Measurements from ENCODE around the gene CYRIA. TPM values are rescaled to one million over a fixed set of nuclear protein-coding genes. Genes with fewer than 3 reads are reported as not detected.

CYRIA gene
- total and polyA plus RNA-seq, 4 donors: 1.9 to 24.9 (median 7.9) TPM

DNA sequence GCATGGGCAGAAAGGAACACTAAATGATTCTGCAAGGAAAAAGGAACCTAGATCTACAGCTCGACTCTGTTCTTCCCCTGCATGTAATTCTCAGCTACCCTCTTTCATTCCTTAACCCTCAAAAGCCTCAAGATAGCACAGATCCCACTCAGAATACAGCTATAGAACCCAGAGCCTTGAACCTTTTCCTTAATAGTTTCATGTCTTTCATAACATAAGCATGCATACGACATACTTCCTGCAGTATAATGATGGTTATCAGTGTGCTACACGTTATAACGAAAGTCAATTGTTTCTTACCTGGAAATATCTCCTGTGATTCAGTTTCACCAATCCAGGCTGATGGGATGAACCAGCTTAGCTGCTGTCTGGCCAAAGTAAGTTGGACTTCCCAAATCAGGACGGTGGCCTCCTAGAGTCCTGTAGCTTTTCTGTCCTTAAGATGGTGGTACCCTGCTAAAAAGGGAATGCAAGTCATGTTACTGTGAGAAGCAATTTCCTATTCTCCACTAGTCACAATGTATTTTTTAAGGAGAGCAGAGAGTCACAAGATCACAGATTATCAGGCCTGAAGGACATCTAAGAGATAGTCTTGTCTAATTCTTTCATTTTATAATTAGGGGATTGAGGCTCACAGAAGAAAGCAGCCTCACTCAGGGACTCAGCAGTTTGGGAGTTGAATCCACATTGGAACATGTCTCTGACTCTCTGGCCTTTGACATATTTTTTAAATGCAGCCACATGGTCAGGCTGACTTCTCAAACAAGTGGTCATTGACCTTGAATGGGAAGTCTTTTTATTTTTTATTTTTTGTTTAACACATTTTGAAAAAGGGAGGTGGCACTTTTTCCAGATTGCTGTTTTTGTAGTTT lies 41.8 kb downstream of the CYRIA start:
- intact Hi-C loops (cut with DNase I): no loop called here
- no peak overlapping the region for H3K27ac ChIP-seq (ENCODE audit: low read depth in 1 of 2, low read length in 2 of 2)
- no peaks in the 10 kb centered on the region for H3K27me3 ChIP-seq (ENCODE audit: control insufficient read depth in 1 of 2, insufficient read depth in 2 of 2, low read length in 1 of 2)
- H3K4me3 ChIP-seq (ENCODE audit: low read length in 2 of 2): no peak overlapping the region
- no peaks in the 10 kb centered on the region for H3K9me3 ChIP-seq (ENCODE audit: control insufficient read depth, low read length)
- 86 to 90% methylated on average over 5 of the region's 5 CpGs for WGBS, 2 donors
- DNase-seq (no peak), ATAC-seq (ENCODE audit: low FRiP score) (no peak)
- H3K36me3 ChIP-seq (ENCODE audit: control insufficient read depth in 1 of 2, insufficient read depth in 2 of 2, low read length in 1 of 2): peaks cover 0 to 3% of the 10 kb centered on the region in 2 donors
- no peaks in the 10 kb centered on the region for H3K4me1 ChIP-seq (ENCODE audit: control insufficient read depth in 1 of 2, insufficient read depth in 2 of 2, low read length in 2 of 2)

DNA sequence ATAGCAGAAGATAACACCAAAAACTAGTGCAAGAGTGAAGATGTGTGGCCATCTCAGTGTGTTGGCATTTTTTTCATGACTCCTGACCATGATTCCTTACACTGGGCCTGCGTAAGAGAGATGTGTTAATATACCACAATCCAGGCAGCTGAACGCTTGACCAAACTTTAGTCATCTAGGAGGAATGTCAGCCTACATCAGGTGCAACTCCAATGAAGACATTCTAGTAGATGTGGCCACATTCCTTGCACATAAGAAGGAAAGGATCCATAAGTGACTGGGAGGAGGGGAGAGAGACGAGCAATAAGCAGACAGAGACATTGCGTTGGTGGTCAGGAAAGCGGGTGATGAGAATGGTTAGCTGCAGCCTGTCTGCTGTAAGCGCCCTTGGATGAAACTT lies 42.6 kb downstream of the CYRIA start:
- H3K27me3 ChIP-seq (ENCODE audit: control insufficient read depth in 1 of 2, insufficient read depth in 2 of 2, low read length in 1 of 2): no peaks in the 10 kb centered on the region
- intact Hi-C loops (cut with DNase I): no loop called here
- H3K4me1 ChIP-seq (ENCODE audit: control insufficient read depth in 1 of 2, insufficient read depth in 2 of 2, low read length in 2 of 2): no peaks in the 10 kb centered on the region
- H3K4me3 ChIP-seq (ENCODE audit: low read length in 2 of 2): no peak overlapping the region
- no peaks in the 10 kb centered on the region for H3K9me3 ChIP-seq (ENCODE audit: control insufficient read depth, low read length)
- 96 to 99% methylated on average over 6 of the region's 6 CpGs for WGBS, 2 donors
- peaks cover 0 to 3% of the 10 kb centered on the region in 2 donors for H3K36me3 ChIP-seq (ENCODE audit: control insufficient read depth in 1 of 2, insufficient read depth in 2 of 2, low read length in 1 of 2)
- H3K27ac ChIP-seq (ENCODE audit: low read depth in 1 of 2, low read length in 2 of 2): no peak overlapping the region
- no peak for ATAC-seq (ENCODE audit: low FRiP score)
- no peak for DNase-seq

DNA sequence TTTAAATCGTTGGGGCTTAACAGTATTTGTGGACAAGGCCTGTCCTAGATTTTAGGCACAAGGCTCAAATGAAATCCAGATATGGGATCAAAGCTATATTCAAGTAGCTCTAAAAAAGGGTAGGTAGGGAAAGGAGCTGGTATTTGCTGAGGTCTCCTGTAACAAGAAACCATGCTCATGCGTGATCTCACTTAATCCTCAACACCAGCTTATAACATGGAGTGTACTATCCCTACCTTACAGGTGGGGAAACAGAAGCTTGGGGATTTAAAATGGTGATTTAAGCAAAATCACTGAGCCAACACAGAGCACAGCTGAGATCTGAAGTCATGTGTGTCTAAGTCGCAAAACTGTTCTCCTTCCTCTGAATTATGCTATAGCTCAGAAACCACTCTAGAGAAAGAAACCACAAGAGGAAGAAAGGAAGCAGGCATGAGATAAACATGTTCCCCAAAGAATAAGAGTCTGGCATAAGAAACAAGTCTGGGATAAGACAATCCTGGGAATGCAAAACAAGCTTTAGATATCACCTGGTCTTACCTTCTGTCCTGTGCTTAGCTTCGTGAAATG lies 43.1 kb downstream of the CYRIA start:
- H3K9me3 ChIP-seq (ENCODE audit: control insufficient read depth, low read length): no peaks in the 10 kb centered on the region
- intact Hi-C loops (cut with DNase I): no loop called here
- ATAC-seq (ENCODE audit: low FRiP score) (no peak), DNase-seq (no peak)
- 88 to 93% methylated on average over 4 of the region's 4 CpGs for WGBS, 2 donors
- no peaks in the 10 kb centered on the region for H3K4me1 ChIP-seq (ENCODE audit: control insufficient read depth in 1 of 2, insufficient read depth in 2 of 2, low read length in 2 of 2)
- H3K36me3 ChIP-seq (ENCODE audit: control insufficient read depth in 1 of 2, insufficient read depth in 2 of 2, low read length in 1 of 2): peaks cover 0 to 3% of the 10 kb centered on the region in 2 donors
- H3K27me3 ChIP-seq (ENCODE audit: control insufficient read depth in 1 of 2, insufficient read depth in 2 of 2, low read length in 1 of 2): no peaks in the 10 kb centered on the region
- no peak overlapping the region for H3K4me3 ChIP-seq (ENCODE audit: low read length in 2 of 2)
- no peak overlapping the region for H3K27ac ChIP-seq (ENCODE audit: low read depth in 1 of 2, low read length in 2 of 2)

DNA sequence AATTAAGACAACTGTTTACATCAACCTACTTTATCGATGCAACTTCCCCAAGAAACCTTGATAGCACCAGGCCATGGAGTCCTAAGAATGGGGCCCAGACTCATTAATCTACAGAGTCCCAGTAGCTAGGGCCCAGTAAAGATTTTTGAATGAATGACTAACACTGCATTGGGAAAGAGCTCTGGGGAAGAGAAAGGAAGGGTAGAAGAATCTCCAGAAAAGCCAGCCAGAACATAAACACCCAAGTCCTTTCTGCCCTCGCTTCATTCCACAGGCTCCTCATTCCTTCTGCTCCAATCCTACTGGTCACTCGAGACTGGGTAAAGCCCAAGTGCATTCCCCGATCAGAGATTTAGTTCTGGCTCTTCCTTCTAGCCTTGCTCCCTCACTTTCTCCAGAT lies 44.3 kb downstream of the CYRIA start:
- H3K27me3 ChIP-seq (ENCODE audit: control insufficient read depth in 1 of 2, insufficient read depth in 2 of 2, low read length in 1 of 2): no peaks in the 10 kb centered on the region
- no peaks in the 10 kb centered on the region for H3K4me1 ChIP-seq (ENCODE audit: control insufficient read depth in 1 of 2, insufficient read depth in 2 of 2, low read length in 2 of 2)
- ATAC-seq (ENCODE audit: low FRiP score) (no peak), DNase-seq (no peak)
- WGBS, 2 donors: 94 to 96% methylated on average over 4 of the region's 4 CpGs
- no peak overlapping the region for H3K27ac ChIP-seq (ENCODE audit: low read depth in 1 of 2, low read length in 2 of 2)
- intact Hi-C loops (cut with DNase I): no loop called here
- no peaks in the 10 kb centered on the region for H3K9me3 ChIP-seq (ENCODE audit: control insufficient read depth, low read length)
- H3K36me3 ChIP-seq (ENCODE audit: control insufficient read depth in 1 of 2, insufficient read depth in 2 of 2, low read length in 1 of 2): peaks cover 0 to 3% of the 10 kb centered on the region in 2 donors
- H3K4me3 ChIP-seq (ENCODE audit: low read length in 2 of 2): no peak overlapping the region

DNA sequence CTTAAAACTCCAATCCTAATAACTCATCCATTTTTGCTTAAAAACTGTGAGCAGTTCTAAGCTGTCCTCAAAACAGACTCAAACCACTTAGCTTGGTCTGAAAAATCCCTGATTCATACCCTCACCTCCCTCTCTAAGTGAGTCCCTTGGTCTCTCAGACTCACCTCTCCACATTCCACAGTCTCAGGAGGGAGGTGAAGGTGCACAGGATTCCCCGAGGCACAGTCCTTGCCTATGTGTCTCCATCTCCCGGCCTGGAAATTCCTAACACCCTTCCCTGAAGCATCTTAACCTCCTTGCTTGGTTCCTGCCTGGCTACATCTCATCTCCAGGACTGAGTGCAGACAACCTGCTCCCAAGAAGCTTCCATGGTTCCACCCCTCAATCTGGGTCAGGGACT lies 45.0 kb downstream of the CYRIA start:
- Histone ChIP-seq H3K27me3 (ENCODE audit: control insufficient read depth in 1 of 2, insufficient read depth in 2 of 2, low read length in 1 of 2) (no peaks in the 10 kb centered on the region), H3K36me3 (ENCODE audit: control insufficient read depth in 1 of 2, insufficient read depth in 2 of 2, low read length in 1 of 2) (peaks cover 2 to 3% of the 10 kb centered on the region in 2 donors), H3K9me3 (ENCODE audit: control insufficient read depth, low read length) (no peaks in the 10 kb centered on the region), H3K4me1 (ENCODE audit: control insufficient read depth in 1 of 2, insufficient read depth in 2 of 2, low read length in 2 of 2) (no peaks in the 10 kb centered on the region), H3K4me3 (ENCODE audit: low read length in 2 of 2) (no peak overlapping the region), H3K27ac (ENCODE audit: low read depth in 1 of 2, low read length in 2 of 2) (no peak overlapping the region)
- ATAC-seq (ENCODE audit: low FRiP score) (no peak), DNase-seq (no peak)
- WGBS, 2 donors: 96% methylated on average over 2 of the region's 2 CpGs
- intact Hi-C loops (cut with DNase I): no loop called here

DNA sequence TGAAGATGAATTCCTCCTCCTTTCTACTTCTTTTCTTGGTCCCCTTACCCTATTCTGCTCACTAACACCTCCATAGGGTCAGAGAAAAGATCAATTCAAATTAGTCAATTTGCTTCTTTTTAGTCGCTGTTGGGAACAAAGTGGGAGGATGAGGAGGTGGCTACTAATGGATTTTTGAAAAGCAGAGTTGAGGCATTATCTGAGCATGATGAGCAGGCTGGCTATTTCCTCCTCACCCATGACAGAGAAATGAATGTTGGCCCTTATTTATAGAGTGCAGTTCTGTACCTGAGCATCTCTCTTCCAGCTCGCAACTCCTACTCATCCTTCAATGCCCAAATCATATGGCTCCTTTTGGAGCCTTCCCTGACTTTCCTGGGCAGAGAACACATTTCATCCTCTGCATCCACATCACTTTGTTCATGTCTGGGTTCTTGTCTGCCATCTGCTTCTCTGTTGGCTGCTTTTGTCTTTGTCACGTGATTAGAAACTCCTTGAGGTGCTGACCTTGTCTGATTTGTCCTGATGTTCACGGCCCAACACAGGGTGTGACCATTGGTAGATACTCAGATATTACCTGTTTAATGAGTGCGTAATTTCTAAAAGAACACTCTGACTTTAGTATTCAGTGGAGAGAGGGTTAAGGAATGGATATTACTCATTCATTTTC lies 45.9 kb downstream of the CYRIA start:
- WGBS, 2 donors: 97% methylated on average over 5 of the region's 5 CpGs
- ATAC-seq (ENCODE audit: low FRiP score) (no peak), DNase-seq (no peak)
- H3K4me1 ChIP-seq (ENCODE audit: control insufficient read depth in 1 of 2, insufficient read depth in 2 of 2, low read length in 2 of 2): no peaks in the 10 kb centered on the region
- no peak overlapping the region for H3K4me3 ChIP-seq (ENCODE audit: low read length in 2 of 2)
- H3K27ac ChIP-seq (ENCODE audit: low read depth in 1 of 2, low read length in 2 of 2): no peak overlapping the region
- H3K27me3 ChIP-seq (ENCODE audit: control insufficient read depth in 1 of 2, insufficient read depth in 2 of 2, low read length in 1 of 2): no peaks in the 10 kb centered on the region
- peaks cover 2 to 3% of the 10 kb centered on the region in 2 donors for H3K36me3 ChIP-seq (ENCODE audit: control insufficient read depth in 1 of 2, insufficient read depth in 2 of 2, low read length in 1 of 2)
- intact Hi-C loops (cut with DNase I): no loop called here
- no peaks in the 10 kb centered on the region for H3K9me3 ChIP-seq (ENCODE audit: control insufficient read depth, low read length)

DNA sequence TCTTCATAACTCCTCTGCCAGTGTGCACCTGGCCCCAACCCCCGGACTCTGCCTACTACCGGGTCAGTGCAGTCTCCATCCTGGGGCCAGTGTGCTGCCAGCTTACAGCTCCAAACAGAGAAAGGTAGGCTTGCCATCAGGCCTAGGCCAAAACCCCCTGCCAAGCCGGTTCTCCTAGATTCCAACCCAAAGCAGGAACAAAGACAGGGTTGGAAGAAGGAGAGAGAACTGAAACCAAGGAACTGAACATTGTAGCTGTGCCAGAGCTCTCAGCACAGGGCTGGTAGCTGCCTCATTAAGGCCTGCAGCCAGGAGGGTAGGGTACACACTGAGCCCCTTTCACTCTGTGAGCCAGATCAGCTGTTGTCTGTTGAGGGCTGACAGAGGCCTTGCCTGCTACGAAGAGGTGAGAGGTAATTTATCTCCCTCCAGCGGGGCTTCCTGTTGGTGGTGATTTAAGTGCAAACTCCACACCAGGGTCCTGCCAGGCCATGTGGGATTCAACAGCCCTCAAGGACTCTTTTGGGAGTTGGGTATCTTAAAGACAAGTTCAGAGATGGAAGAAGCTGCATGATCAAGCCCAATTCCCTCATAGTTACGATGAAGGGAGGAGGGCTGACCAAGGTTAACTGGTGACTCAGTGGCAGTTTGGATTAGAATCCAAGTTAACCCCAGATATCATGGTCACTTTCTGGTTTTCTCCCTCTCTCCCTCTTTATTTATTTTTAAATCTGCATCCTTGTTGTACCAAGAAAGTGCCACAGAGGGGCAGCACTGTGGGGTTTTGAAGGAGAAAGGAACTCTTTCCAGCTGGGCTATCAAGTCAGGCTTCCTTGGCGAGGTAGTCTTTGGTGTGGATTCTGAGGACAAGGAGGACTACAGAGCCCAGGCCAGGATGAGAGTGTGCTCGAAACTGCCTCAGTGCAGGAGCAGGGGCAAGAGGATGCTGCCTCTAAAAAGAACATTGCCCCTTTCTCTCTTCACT lies 48.1 kb downstream of the CYRIA start:
- H3K36me3 ChIP-seq (ENCODE audit: control insufficient read depth in 1 of 2, insufficient read depth in 2 of 2, low read length in 1 of 2): peaks cover 2 to 3% of the 10 kb centered on the region in 2 donors
- H3K9me3 ChIP-seq (ENCODE audit: control insufficient read depth, low read length): no peaks in the 10 kb centered on the region
- H3K4me1 ChIP-seq (ENCODE audit: control insufficient read depth in 1 of 2, insufficient read depth in 2 of 2, low read length in 2 of 2): no peaks in the 10 kb centered on the region
- no peak overlapping the region for H3K27ac ChIP-seq (ENCODE audit: low read depth in 1 of 2, low read length in 2 of 2)
- intact Hi-C loops (cut with DNase I): no loop called here
- ATAC-seq (ENCODE audit: low FRiP score) (peak; percentile 63), DNase-seq (no peak)
- 77 to 81% methylated on average over 8 of the region's 8 CpGs for WGBS, 2 donors
- H3K4me3 ChIP-seq (ENCODE audit: low read length in 2 of 2): no peak overlapping the region
- H3K27me3 ChIP-seq (ENCODE audit: control insufficient read depth in 1 of 2, insufficient read depth in 2 of 2, low read length in 1 of 2): no peaks in the 10 kb centered on the region

Data from aorta (tissue), 5 donors.